Gastroesophageal sphincter (tissue), 4 donors: ENCODE data around the gene DNPH1. TPM values are rescaled to one million over a fixed set of nuclear protein-coding genes. Genes with fewer than 3 reads are reported as not detected.

Source experiments
- ATAC-seq: fragments of 150-250 bp; one replicate; pipeline ENCODE4 v1.9.1; 2016; ENCODE audit warnings: mild to moderate bottlenecking, moderate library complexity
- H3K27ac ChIP-seq, 4 donors: fragments of 200-600 bp; sonication (generic) in 3 of 4; 1 replicate in 3 of 4; 2 replicates in 1 of 4; pipeline ENCODE4 v1.5.1; 2016 to 2019
- H3K27me3 ChIP-seq: fragments of 200-600 bp; sonication (generic); one replicate; pipeline ENCODE4 v1.5.1; 2019
- H3K36me3 ChIP-seq, 2 donors: fragments of 200-600 bp; sonication (generic); one replicate each; pipeline ENCODE4 v1.5.1; 2019; ENCODE audit warnings: control low read depth in 1 of 2
- H3K4me1 ChIP-seq, 3 donors: fragments of 200-600 bp; sonication (generic); 1 replicate in 2 of 3; 2 replicates in 1 of 3; pipeline ENCODE4 v1.5.1; 2016 to 2019; ENCODE audit warnings: control low read depth in 2 of 3
- H3K4me3 ChIP-seq, 2 donors: fragments of 200-600 bp; sonication (generic); one replicate each; pipeline ENCODE4 v1.5.1; 2019; ENCODE audit warnings: mild to moderate bottlenecking in 1 of 2, moderate library complexity in 1 of 2
- H3K9me3 ChIP-seq, 3 donors: fragments of 200-600 bp; sonication (generic); one replicate each; pipeline ENCODE4 v1.5.1; 2017 to 2019; ENCODE audit warnings: control low read depth in 2 of 3
- CTCF ChIP-seq, 4 experiments: fragments of 200-600 bp in 2 of 4; fragments of 450-650 bp in 2 of 4; sonication (generic) in 1 of 4; IDR thresholded peaks; one replicate each; pipeline ENCODE4 v1.5.1; 2017 to 2019; ENCODE audit warnings: antibody characterized with exemption in 4 of 4, mild to moderate bottlenecking in 2 of 4, moderate library complexity in 2 of 4
- EP300 ChIP-seq: sonication (generic); formaldehyde crosslinking; IDR thresholded peaks from one replicate; pipeline ENCODE4 v1.6.1; 2017; ENCODE audit warnings: antibody characterized with exemption, mild to moderate bottlenecking
- POLR2A ChIP-seq, 2 donors: fragments of 450-650 bp; IDR thresholded peaks; one replicate each; pipeline ENCODE4 v1.6.1; 2017; ENCODE audit warnings: antibody characterized with exemption in 2 of 2, mild to moderate bottlenecking in 2 of 2, moderate library complexity in 1 of 2
- POLR2AphosphoS5 ChIP-seq: sonication (generic); formaldehyde crosslinking; IDR thresholded peaks from one replicate; pipeline ENCODE4 v1.6.1; 2017; ENCODE audit warnings: antibody characterized with exemption
- WGBS, 2 donors: methylation state at CpG; one replicate each; pipeline ENCODE4 v1.1.5; 2018; ENCODE audit warnings: low coverage in 1 of 2; 5-methylcytosine and 5-hydroxymethylcytosine counted together
- total RNA-seq, 4 donors: library from RNA; depleted of rRNA; stranded (reverse); fragments of >200 nt; gene quantifications; one replicate each; pipeline ENCODE4 v1.1.0, GENCODE V29; 2016

Gene DNPH1
- total RNA-seq, 4 donors from 2014 or later = 66.5 to 95.0 (median 86.6) TPM

GRCh38 chr6:43202451-43202850 is 26.8 kb downstream of the DNPH1 start:
- no peaks in the 10 kb centered on the region for H3K27me3 ChIP-seq
- WGBS, 2 donors = 67 to 78% methylated on average over 1 to 5 of the region's 5 CpGs
- H3K4me1 ChIP-seq = no peaks in the 10 kb centered on the region
- H3K9me3 ChIP-seq = no peaks in the 10 kb centered on the region
- no peak for ATAC-seq
- TF ChIP-seq EP300 (no peak), POLR2A (IDR thresholded peaks at IDR 0.05) (no peak), POLR2AphosphoS5 (no peak), CTCF (IDR thresholded peaks at IDR 0.05) (no peak)
- no peak overlapping the region for H3K27ac ChIP-seq
- peaks cover 0 to 91% of the 10 kb centered on the region in 2 donors for H3K36me3 ChIP-seq
- no peak overlapping the region for H3K4me3 ChIP-seq

GRCh38 chr6:43200541-43200940 is 28.7 kb downstream of the DNPH1 start:
- Histone ChIP-seq H3K27me3 (no peaks in the 10 kb centered on the region), H3K36me3 (peaks cover 0 to 91% of the 10 kb centered on the region in 2 donors), H3K4me1 (no peaks in the 10 kb centered on the region), H3K27ac (no peak overlapping the region), H3K9me3 (no peaks in the 10 kb centered on the region), H3K4me3 (no peak overlapping the region)
- no peak for ATAC-seq
- TF ChIP-seq EP300 (no peak), CTCF (IDR thresholded peaks at IDR 0.05) (no peak)
- 95% methylated on average over 6 of the region's 6 CpGs; no CpG with 5 or more reads in 1 of the 2 donors for WGBS, 2 donors

- ATAC-seq = no peak
- TF ChIP-seq POLR2A (IDR thresholded peaks at IDR 0.05) (no peak), POLR2AphosphoS5 (no peak)
- Histone ChIP-seq H3K4me3 (no peak overlapping the region), H3K9me3 (no peaks in the 10 kb centered on the region), H3K4me1 (no peaks in the 10 kb centered on the region), H3K27me3 (no peaks in the 10 kb centered on the region), H3K27ac (no peak overlapping the region), H3K36me3 (peaks cover 0 to 91% of the 10 kb centered on the region in 2 donors)
- 81% methylated on average over 4 of the region's 6 CpGs; no CpG with 5 or more reads in 1 of the 2 donors for WGBS, 2 donors
Observed at GRCh38 chr6:43199912-43200311, 29.4 kb downstream of the DNPH1 start.

- no peak overlapping the region for H3K4me3 ChIP-seq
- H3K36me3 ChIP-seq = peaks cover 0 to 94% of the 10 kb centered on the region in 2 donors
- WGBS, 2 donors = 88% methylated on average over 3 of the region's 5 CpGs; no CpG with 5 or more reads in 1 of the 2 donors
- no peak overlapping the region for H3K27ac ChIP-seq
- no peaks in the 10 kb centered on the region for H3K27me3 ChIP-seq
- no peak for TF ChIP-seq POLR2A (IDR thresholded peaks at IDR 0.05)
- TF ChIP-seq EP300 = no peak
- no peak for TF ChIP-seq POLR2AphosphoS5
- no peak for TF ChIP-seq CTCF (IDR thresholded peaks at IDR 0.05)
- H3K4me1 ChIP-seq = no peaks in the 10 kb centered on the region
- ATAC-seq = no peak
- H3K9me3 ChIP-seq = no peaks in the 10 kb centered on the region
Observed at GRCh38 chr6:43196337-43196736, 32.9 kb downstream of the DNPH1 start.

GRCh38 chr6:43193929-43194328 is 35.4 kb downstream of the DNPH1 start:
- Histone ChIP-seq H3K4me1 (no peaks in the 10 kb centered on the region), H3K27ac (no peak overlapping the region), H3K36me3 (peaks cover 0 to 86% of the 10 kb centered on the region in 2 donors), H3K4me3 (no peak overlapping the region), H3K27me3 (no peaks in the 10 kb centered on the region), H3K9me3 (no peaks in the 10 kb centered on the region)
- WGBS, 2 donors = 91 to 94% methylated on average over 2 of the region's 5 CpGs
- ATAC-seq = no peak
- TF ChIP-seq POLR2AphosphoS5 (no peak), EP300 (no peak), POLR2A (IDR thresholded peaks at IDR 0.05) (no peak), CTCF (IDR thresholded peaks at IDR 0.05) (no peak)
